Caco-2 (cell line): ENCODE results near the gene FER. TPM values are rescaled to one million over a fixed set of nuclear protein-coding genes. Genes with fewer than 3 reads are reported as not detected.

Experiments used
- BruUV-seq: library from RNA; stranded (reverse); fragments of 400-500 nt; replicated peaks from 2 replicates; lab custom pipeline; 2021; lab: Mats Ljungman, UMichigan
- CTCF ChIA-PET: fragments of 300-600 bp; sonication (Branson Sonifier 250); formaldehyde crosslinking; loops from one replicate; lab custom pipeline; 2022; ENCODE audit warnings: antibody characterized with exemption; lab: Charles Lee
- POLR2A ChIA-PET: fragments of 300-600 bp; sonication (Branson Sonifier 250); formaldehyde crosslinking; loops from one replicate; lab custom pipeline; 2022; ENCODE audit warnings: antibody characterized with exemption; lab: Charles Lee
- DNase-seq, 2 experiments: peaks; one replicate each; pipeline versions ENCODE4 v3.0.0 to v3.0.0-alpha.2; 2020 to 2022
- H3K27me3 ChIP-seq: replicated peaks from 2 replicates; pipeline ENCODE4 v1.6.0; 2011; ENCODE audit warnings: low read length; ENCODE audit not compliant: control insufficient read depth, insufficient read depth
- H3K36me3 ChIP-seq: 2 replicates; pipeline ENCODE4 v1.5.1; 2011; ENCODE audit warnings: low read length; ENCODE audit not compliant: control insufficient read depth, insufficient read depth
- H3K4me1 ChIP-seq: fragments of 250-450 bp; sonication (Bioruptor Pico); 2 replicates; pipeline ENCODE4 v1.5.1; 2020; ENCODE audit warnings: mild to moderate bottlenecking
- H3K4me3 ChIP-seq: 2 replicates; pipeline ENCODE4 v1.5.1; 2011; ENCODE audit warnings: low read depth, mild to moderate bottlenecking, control low read depth, low read length
- H3K9me3 ChIP-seq: fragments of 250-450 bp; sonication (Bioruptor Pico); 2 replicates; pipeline ENCODE4 v1.5.1; 2020; ENCODE audit warnings: mild to moderate bottlenecking, moderate library complexity
- H3K27ac Mint-ChIP-seq: one replicate; pipeline ENCODE4 v1.8.0; 2022; ENCODE audit warnings: mixed read lengths; ENCODE audit not compliant: unreplicated experiment
- H3K27me3 Mint-ChIP-seq: one replicate; pipeline ENCODE4 v1.8.0; 2022; ENCODE audit warnings: mixed read lengths; ENCODE audit not compliant: insufficient read depth, unreplicated experiment
- H3K36me3 Mint-ChIP-seq: one replicate; pipeline ENCODE4 v1.8.0; 2022; ENCODE audit warnings: mild to moderate bottlenecking, mixed read lengths; ENCODE audit not compliant: insufficient read depth, unreplicated experiment
- H3K4me1 Mint-ChIP-seq: one replicate; pipeline ENCODE4 v1.8.0; 2022; ENCODE audit warnings: low read depth, mixed read lengths; ENCODE audit not compliant: unreplicated experiment
- H3K4me3 Mint-ChIP-seq: one replicate; pipeline ENCODE4 v1.8.0; 2022; ENCODE audit warnings: mild to moderate bottlenecking, moderate library complexity, mixed read lengths; ENCODE audit not compliant: unreplicated experiment
- H3K9me3 Mint-ChIP-seq: one replicate; pipeline ENCODE4 v1.8.0; 2022; ENCODE audit warnings: mixed read lengths; ENCODE audit not compliant: unreplicated experiment
- intact Hi-C: fragments of 100-400 bp; cut with micrococcal nuclease; formaldehyde crosslinking; loops from one replicate; pipeline ENCODE4 v1.10.0; 2022; ENCODE audit not compliant: unreplicated experiment
- total RNA-seq: library from RNA; stranded (reverse); gene quantifications from 2 replicates; pipeline ENCODE4 v1.2.3, GENCODE V29; 2022
- TF ChIP-seq, protein P1 (sequence below), 2 experiments: fragments of 200-600 bp in 1 of 2; IDR thresholded peaks; 1 replicate in 1 of 2; 2 replicates in 1 of 2; pipeline versions ENCODE4 v1.5.1 to v1.8.0; 2011 to 2022; ENCODE audit warnings: antibody characterized with exemption in 1 of 2, control low read depth in 1 of 2, inconsistent platforms in 1 of 2, low read depth in 1 of 2, low read length in 1 of 2, mild to moderate bottlenecking in 1 of 2, moderate library complexity in 1 of 2; ENCODE audit not compliant: insufficient read depth in 1 of 2, severe bottlenecking in 1 of 2, unreplicated experiment in 1 of 2

FER gene
- total RNA-seq, 1 experiment from 2014 or later, result 43.1 TPM

DNA sequence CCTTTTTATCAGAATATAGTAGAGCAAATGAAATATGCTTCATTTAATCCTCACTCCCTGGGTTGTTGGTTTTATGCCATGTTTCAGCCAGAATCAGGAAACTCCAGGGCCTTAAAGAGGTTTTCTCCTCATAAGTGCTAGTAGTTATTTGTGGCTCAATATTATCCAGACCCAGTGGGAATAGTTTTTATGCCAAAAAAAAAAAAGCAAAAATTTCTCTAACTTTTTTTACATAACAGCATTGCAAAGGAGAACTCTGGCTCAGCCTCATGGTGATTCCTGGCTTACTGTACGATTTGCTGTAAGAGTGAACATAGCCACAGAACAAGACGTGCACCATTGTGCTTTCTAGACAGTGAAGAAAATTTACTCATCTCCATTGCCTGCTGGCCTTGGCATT lies 429.5 kb downstream of the FER start:
- H3K4me1 ChIP-seq, result no peaks in the 10 kb centered on the region
- Mint-ChIP-seq H3K4me3 (no peak overlapping the region), H3K9me3 (no peaks in the 10 kb centered on the region), H3K36me3 (peaks cover 6% of the 10 kb centered on the region), H3K4me1 (no peaks in the 10 kb centered on the region), H3K27ac (no peak overlapping the region), H3K27me3 (no peaks in the 10 kb centered on the region)
- H3K4me3 ChIP-seq, result no peak overlapping the region
- CTCF ChIA-PET, result no interaction called here
- POLR2A ChIA-PET, result no interaction called here
- BruUV-seq, result no TSS peak
- H3K27me3 ChIP-seq, result no peaks in the 10 kb centered on the region
- DNase-seq, result no peak
- intact Hi-C loops, result no loop called here
- TF ChIP-seq, protein P1, sequence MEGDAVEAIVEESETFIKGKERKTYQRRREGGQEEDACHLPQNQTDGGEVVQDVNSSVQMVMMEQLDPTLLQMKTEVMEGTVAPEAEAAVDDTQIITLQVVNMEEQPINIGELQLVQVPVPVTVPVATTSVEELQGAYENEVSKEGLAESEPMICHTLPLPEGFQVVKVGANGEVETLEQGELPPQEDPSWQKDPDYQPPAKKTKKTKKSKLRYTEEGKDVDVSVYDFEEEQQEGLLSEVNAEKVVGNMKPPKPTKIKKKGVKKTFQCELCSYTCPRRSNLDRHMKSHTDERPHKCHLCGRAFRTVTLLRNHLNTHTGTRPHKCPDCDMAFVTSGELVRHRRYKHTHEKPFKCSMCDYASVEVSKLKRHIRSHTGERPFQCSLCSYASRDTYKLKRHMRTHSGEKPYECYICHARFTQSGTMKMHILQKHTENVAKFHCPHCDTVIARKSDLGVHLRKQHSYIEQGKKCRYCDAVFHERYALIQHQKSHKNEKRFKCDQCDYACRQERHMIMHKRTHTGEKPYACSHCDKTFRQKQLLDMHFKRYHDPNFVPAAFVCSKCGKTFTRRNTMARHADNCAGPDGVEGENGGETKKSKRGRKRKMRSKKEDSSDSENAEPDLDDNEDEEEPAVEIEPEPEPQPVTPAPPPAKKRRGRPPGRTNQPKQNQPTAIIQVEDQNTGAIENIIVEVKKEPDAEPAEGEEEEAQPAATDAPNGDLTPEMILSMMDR (IDR thresholded peaks at IDR 0.05; ENCODE audit: insufficient read depth in 1 of 2, low read depth in 1 of 2, low read length in 1 of 2, severe bottlenecking in 1 of 2, unreplicated experiment in 1 of 2), result no peak
- no peaks in the 10 kb centered on the region for H3K36me3 ChIP-seq
- no peaks in the 10 kb centered on the region for H3K9me3 ChIP-seq

DNA sequence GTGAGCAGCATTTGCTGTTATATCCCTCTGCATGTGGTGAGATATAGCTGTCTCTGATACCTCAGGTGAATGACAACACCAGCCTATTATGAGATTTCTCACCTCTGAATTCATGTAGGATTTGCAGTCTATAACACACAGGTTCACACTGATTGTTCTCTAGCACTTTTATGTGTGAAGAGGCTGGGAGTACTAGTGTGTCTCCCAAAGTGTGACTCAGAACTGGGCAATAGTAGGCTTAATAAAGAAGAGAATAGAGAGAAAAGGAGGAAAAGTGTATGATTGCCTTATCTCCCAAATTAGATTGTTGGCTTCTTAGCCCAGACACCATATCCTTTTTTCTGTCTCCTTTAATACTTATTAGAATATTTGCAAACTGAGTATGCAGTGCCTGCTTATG lies 430.1 kb downstream of the FER start:
- Histone ChIP-seq H3K4me3 (no peak overlapping the region), H3K9me3 (no peaks in the 10 kb centered on the region), H3K4me1 (no peaks in the 10 kb centered on the region), H3K27me3 (no peaks in the 10 kb centered on the region), H3K36me3 (no peaks in the 10 kb centered on the region)
- no peaks in the 10 kb centered on the region for H3K4me1 Mint-ChIP-seq
- DNase-seq, result no peak
- no TSS peak for BruUV-seq
- ChIA-PET CTCF (no interaction called here), POLR2A (no interaction called here)
- H3K4me3 Mint-ChIP-seq, result no peak overlapping the region
- H3K27me3 Mint-ChIP-seq, result no peaks in the 10 kb centered on the region
- TF ChIP-seq, protein P1 (IDR thresholded peaks at IDR 0.05; ENCODE audit: insufficient read depth in 1 of 2, low read depth in 1 of 2, low read length in 1 of 2, severe bottlenecking in 1 of 2, unreplicated experiment in 1 of 2), result no peak
- intact Hi-C loops, result no loop called here
- no peaks in the 10 kb centered on the region for H3K9me3 Mint-ChIP-seq
- H3K27ac Mint-ChIP-seq, result no peak overlapping the region
- peaks cover 6% of the 10 kb centered on the region for H3K36me3 Mint-ChIP-seq

DNA sequence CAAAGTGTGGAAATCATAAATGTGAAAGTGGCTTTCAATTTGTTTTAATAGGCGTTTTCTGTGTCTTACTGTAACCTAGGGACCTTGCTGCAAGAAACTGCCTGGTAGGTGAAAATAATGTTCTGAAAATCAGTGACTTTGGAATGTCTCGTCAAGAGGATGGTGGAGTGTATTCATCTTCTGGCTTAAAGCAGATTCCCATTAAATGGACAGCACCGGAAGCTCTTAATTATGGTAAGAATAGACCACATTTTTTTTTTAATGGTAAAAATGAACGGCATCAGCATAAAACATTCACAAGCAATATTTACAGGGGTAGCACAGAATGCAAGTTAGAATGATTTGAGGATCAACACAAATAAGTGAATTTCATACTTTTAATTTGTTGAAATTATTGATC lies 433.0 kb downstream of the FER start:
- Mint-ChIP-seq H3K4me1 (no peaks in the 10 kb centered on the region), H3K4me3 (no peak overlapping the region), H3K27me3 (no peaks in the 10 kb centered on the region), H3K27ac (no peak overlapping the region), H3K36me3 (no peaks in the 10 kb centered on the region), H3K9me3 (no peaks in the 10 kb centered on the region)
- BruUV-seq, result no TSS peak
- no peak overlapping the region for H3K4me3 ChIP-seq
- CTCF ChIA-PET, result no interaction called here
- H3K36me3 ChIP-seq, result no peaks in the 10 kb centered on the region
- no peaks in the 10 kb centered on the region for H3K4me1 ChIP-seq
- POLR2A ChIA-PET, result no interaction called here
- intact Hi-C loops, result no loop called here
- no peaks in the 10 kb centered on the region for H3K9me3 ChIP-seq
- H3K27me3 ChIP-seq, result no peaks in the 10 kb centered on the region
- TF ChIP-seq, protein P1 (IDR thresholded peaks at IDR 0.05; ENCODE audit: insufficient read depth in 1 of 2, low read depth in 1 of 2, low read length in 1 of 2, severe bottlenecking in 1 of 2, unreplicated experiment in 1 of 2), result no peak
- DNase-seq, result no peak
